ENCODE measurements around the gene RAB5A.
"Not testable (repeated sequence)": the region's sequence is repeated elsewhere in the genome, so short reads cannot be mapped to it uniquely, and the experiment has no call there.

RAB5A gene

DNA sequence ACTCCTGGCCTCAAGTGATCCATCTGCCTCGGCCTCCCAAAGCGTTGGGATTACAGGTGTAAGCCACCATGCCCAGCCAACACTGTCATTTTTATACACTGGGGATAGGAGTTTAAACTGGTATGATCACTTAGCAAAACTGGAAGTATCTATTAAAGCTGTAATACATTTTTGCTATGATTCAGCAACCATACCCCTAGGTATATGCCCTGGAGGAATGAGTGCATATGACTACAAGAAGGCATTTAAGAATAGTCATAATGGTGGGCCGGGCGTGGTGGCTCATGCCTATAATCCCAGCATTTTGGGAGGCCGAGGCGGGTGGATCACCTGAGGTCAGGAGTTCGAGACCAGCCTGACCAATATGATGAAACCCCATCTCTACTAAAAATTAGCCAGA is 85.0 kb downstream of the RAB5A start:
- not testable (repeated sequence) for FAIRE-seq
